SK-N-SH treated with all-trans-retinoic acid at 6 μM for 48 hours (cell line): ENCODE data around the gene SHISA8.

Experiments used
- ATAC-seq: fragments of 200-7000 bp; cut with Tn5 transposase; 3 replicates; pipeline ENCODE4 v1.9.1; 2020; ENCODE audit warnings: mild to moderate bottlenecking, moderate library complexity
- ARNTL ChIP-seq: fragments of 450-650 bp; formaldehyde crosslinking; IDR thresholded peaks from 2 replicates; pipeline ENCODE4 v1.5.0; 2020; ENCODE audit warnings: low read depth, mild to moderate bottlenecking, moderate library complexity, borderline replicate concordance
- BACH2 ChIP-seq: fragments of 250-450 bp; sonication (Bioruptor Pico); IDR thresholded peaks from 2 replicates; pipeline ENCODE4 v1.9.0; 2021; ENCODE audit warnings: mild to moderate bottlenecking, borderline replicate concordance
- CSDC2 ChIP-seq: fragments of 250-450 bp; sonication (Bioruptor Pico); IDR thresholded peaks from 2 replicates; pipeline ENCODE4 v1.5.0; 2020; ENCODE audit warnings: mild to moderate bottlenecking, moderate library complexity
- ESRRG ChIP-seq: fragments of 250-450 bp; sonication (Bioruptor Pico); IDR thresholded peaks from 2 replicates; pipeline ENCODE4 v1.6.1; 2021; ENCODE audit warnings: mild to moderate bottlenecking
- ISL1 ChIP-seq: fragments of 250-450 bp; sonication (Bioruptor Pico); IDR thresholded peaks from 2 replicates; pipeline ENCODE4 v2.1.2; 2022; ENCODE audit warnings: mild to moderate bottlenecking, moderate library complexity
- POU6F1 ChIP-seq: fragments of 250-450 bp; sonication (Bioruptor Pico); IDR thresholded peaks from 2 replicates; pipeline ENCODE4 v1.8.0; 2021; ENCODE audit warnings: low read depth, mild to moderate bottlenecking, moderate library complexity, borderline replicate concordance
- PPARA ChIP-seq: fragments of 250-450 bp; sonication (Bioruptor Pico); IDR thresholded peaks from 2 replicates; pipeline ENCODE4 v1.5.0; 2020; ENCODE audit warnings: mild to moderate bottlenecking, borderline replicate concordance
- SNAI2 ChIP-seq: fragments of 250-450 bp; sonication (Bioruptor Pico); IDR thresholded peaks from 2 replicates; pipeline ENCODE4 v1.5.0; 2020; ENCODE audit warnings: mild to moderate bottlenecking, moderate library complexity
- TCF4 ChIP-seq: fragments of 250-450 bp; sonication (Bioruptor Pico); IDR thresholded peaks from 2 replicates; pipeline ENCODE4 v1.8.0; 2021; ENCODE audit warnings: mild to moderate bottlenecking, moderate library complexity, borderline replicate concordance
- TOX ChIP-seq: fragments of 250-450 bp; sonication (Bioruptor Pico); IDR thresholded peaks from 2 replicates; pipeline ENCODE4 v1.8.0; 2021; ENCODE audit warnings: mild to moderate bottlenecking, moderate library complexity, borderline replicate concordance
- ZC3H10 ChIP-seq: fragments of 250-450 bp; sonication (Bioruptor Pico); IDR thresholded peaks from 2 replicates; pipeline ENCODE4 v1.5.1; 2021; ENCODE audit warnings: mild to moderate bottlenecking, moderate library complexity
- ZFP3 ChIP-seq: fragments of 250-450 bp; sonication (Bioruptor Pico); IDR thresholded peaks from 2 replicates; pipeline ENCODE4 v1.5.0; 2020; ENCODE audit warnings: mild to moderate bottlenecking, moderate library complexity
- ZFP30 ChIP-seq: fragments of 450-650 bp; formaldehyde crosslinking; IDR thresholded peaks from 2 replicates; pipeline ENCODE4 v1.5.0; 2022; ENCODE audit warnings: mild to moderate bottlenecking, moderate library complexity
- ZNF70 ChIP-seq: fragments of 450-650 bp; formaldehyde crosslinking; IDR thresholded peaks from 2 replicates; pipeline ENCODE4 v1.5.0; 2020; ENCODE audit warnings: mild to moderate bottlenecking, moderate library complexity
- ZNF8 ChIP-seq: fragments of 450-650 bp; formaldehyde crosslinking; IDR thresholded peaks from 2 replicates; pipeline ENCODE4 v1.5.0; 2020; ENCODE audit warnings: mild to moderate bottlenecking, moderate library complexity
- TF ChIP-seq, protein P1 (sequence below): fragments of 250-450 bp; sonication (Bioruptor Pico); IDR thresholded peaks from 2 replicates; pipeline ENCODE4 v1.5.1; 2020; ENCODE audit warnings: low read depth, mild to moderate bottlenecking, moderate library complexity
- TF ChIP-seq, protein P2 (sequence below): fragments of 250-450 bp; sonication (Bioruptor Pico); IDR thresholded peaks from 2 replicates; pipeline ENCODE4 v1.5.0; 2020; ENCODE audit warnings: mild to moderate bottlenecking, moderate library complexity
- TF ChIP-seq, protein P3 (sequence below): fragments of 250-450 bp; sonication (Bioruptor Pico); IDR thresholded peaks from 2 replicates; pipeline ENCODE4 v1.8.0; 2020; ENCODE audit warnings: mild to moderate bottlenecking, moderate library complexity, borderline replicate concordance

Gene SHISA8

DNA sequence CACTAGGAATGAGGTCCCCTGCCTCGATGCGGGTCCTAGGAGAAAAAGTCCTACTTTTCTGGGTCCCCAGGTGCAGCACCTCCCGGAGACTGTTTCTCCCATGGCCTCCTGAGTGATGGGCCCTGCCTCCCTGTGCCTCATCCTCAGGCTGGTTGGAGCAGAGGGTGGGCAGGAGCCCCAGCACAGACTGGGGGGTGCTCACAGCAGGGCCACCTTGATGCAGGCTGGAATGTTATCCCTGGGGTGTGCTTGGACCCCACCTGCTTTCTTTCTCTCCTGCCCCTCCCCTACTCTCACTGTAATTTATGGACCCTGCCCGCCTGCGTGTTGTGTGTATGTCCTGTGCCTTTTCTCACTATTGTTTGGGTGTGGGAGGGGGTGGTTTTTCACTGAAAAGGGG is 8.1 kb downstream of the SHISA8 start:
- no peak for ATAC-seq

DNA sequence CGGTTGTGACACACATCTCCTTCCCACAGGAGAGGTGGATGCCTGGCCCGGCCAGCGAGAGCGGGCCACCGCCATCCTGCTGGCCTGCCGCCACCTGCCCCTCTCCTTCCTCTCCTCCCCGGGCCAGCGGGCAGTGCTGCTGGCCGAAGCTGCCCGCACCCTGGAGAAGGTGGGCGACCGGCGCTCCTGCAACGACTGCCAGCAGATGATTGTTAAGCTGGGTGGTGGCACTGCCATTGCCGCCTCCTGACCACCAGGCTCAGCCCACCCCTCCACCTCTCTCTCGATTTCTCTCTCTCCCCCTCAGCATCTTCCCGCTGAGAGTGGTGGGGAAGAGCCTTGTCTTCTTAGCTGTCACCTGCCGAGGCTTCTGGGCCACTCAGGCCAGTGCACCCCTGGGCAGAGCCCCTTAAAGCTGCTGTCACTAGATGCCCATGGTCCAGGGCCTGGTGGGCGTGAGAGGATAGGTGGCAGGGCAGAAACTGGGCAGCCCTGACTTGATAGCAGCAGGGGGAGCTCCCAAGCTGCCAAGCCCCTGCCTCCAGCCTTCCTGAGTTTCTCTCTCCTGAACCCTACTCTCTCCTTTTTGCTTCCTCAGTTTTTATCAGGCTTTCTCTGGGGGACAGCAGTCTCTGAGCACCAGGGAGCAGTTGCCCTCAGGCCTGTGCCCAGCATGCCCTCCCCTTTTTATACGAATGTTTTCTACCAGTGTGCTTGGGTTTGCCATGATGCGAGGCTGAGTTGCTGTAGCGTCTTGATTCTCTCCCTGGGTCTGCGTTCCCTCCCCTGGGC is 9.3 kb downstream of the SHISA8 start:
- no peak for TF ChIP-seq ZNF70 (CRISPR knock-in tag)
- TF ChIP-seq, protein P1, sequence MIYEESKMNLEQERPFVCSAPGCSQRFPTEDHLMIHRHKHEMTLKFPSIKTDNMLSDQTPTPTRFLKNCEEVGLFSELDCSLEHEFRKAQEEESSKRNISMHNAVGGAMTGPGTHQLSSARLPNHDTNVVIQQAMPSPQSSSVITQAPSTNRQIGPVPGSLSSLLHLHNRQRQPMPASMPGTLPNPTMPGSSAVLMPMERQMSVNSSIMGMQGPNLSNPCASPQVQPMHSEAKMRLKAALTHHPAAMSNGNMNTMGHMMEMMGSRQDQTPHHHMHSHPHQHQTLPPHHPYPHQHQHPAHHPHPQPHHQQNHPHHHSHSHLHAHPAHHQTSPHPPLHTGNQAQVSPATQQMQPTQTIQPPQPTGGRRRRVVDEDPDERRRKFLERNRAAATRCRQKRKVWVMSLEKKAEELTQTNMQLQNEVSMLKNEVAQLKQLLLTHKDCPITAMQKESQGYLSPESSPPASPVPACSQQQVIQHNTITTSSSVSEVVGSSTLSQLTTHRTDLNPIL (CRISPR knock-in tag), result no peak
- TF ChIP-seq, protein P2, sequence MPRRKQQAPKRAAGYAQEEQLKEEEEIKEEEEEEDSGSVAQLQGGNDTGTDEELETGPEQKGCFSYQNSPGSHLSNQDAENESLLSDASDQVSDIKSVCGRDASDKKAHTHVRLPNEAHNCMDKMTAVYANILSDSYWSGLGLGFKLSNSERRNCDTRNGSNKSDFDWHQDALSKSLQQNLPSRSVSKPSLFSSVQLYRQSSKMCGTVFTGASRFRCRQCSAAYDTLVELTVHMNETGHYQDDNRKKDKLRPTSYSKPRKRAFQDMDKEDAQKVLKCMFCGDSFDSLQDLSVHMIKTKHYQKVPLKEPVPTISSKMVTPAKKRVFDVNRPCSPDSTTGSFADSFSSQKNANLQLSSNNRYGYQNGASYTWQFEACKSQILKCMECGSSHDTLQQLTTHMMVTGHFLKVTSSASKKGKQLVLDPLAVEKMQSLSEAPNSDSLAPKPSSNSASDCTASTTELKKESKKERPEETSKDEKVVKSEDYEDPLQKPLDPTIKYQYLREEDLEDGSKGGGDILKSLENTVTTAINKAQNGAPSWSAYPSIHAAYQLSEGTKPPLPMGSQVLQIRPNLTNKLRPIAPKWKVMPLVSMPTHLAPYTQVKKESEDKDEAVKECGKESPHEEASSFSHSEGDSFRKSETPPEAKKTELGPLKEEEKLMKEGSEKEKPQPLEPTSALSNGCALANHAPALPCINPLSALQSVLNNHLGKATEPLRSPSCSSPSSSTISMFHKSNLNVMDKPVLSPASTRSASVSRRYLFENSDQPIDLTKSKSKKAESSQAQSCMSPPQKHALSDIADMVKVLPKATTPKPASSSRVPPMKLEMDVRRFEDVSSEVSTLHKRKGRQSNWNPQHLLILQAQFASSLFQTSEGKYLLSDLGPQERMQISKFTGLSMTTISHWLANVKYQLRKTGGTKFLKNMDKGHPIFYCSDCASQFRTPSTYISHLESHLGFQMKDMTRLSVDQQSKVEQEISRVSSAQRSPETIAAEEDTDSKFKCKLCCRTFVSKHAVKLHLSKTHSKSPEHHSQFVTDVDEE (CRISPR knock-in tag), result no peak
- no peak for TF ChIP-seq ZNF8 (CRISPR knock-in tag)
- no peak for TF ChIP-seq SNAI2 (CRISPR knock-in tag)
- TF ChIP-seq PPARA (CRISPR knock-in tag), result no peak
- TF ChIP-seq, protein P3, sequence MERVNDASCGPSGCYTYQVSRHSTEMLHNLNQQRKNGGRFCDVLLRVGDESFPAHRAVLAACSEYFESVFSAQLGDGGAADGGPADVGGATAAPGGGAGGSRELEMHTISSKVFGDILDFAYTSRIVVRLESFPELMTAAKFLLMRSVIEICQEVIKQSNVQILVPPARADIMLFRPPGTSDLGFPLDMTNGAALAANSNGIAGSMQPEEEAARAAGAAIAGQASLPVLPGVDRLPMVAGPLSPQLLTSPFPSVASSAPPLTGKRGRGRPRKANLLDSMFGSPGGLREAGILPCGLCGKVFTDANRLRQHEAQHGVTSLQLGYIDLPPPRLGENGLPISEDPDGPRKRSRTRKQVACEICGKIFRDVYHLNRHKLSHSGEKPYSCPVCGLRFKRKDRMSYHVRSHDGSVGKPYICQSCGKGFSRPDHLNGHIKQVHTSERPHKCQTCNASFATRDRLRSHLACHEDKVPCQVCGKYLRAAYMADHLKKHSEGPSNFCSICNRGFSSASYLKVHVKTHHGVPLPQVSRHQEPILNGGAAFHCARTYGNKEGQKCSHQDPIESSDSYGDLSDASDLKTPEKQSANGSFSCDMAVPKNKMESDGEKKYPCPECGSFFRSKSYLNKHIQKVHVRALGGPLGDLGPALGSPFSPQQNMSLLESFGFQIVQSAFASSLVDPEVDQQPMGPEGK (CRISPR knock-in tag), result no peak
- ATAC-seq, result no peak

More for the DNA sequence above, 8.1 kb downstream of the SHISA8 start:
- TF ChIP-seq CSDC2 (no peak), ZFP3 (no peak), SNAI2 (CRISPR knock-in tag) (no peak), ZC3H10 (CRISPR knock-in tag) (no peak), TCF4 (CRISPR knock-in tag) (no peak), POU6F1 (no peak), BACH2 (CRISPR knock-in tag) (no peak), ISL1 (CRISPR knock-in tag) (no peak), ESRRG (no peak), TOX (CRISPR knock-in tag) (no peak)

- no peak for TF ChIP-seq ZNF70 (CRISPR knock-in tag)
- TF ChIP-seq POU6F1, result no peak
- TF ChIP-seq, protein P1 (CRISPR knock-in tag), result no peak
- no peak for TF ChIP-seq ZFP30 (CRISPR knock-in tag)
- TF ChIP-seq ARNTL, result no peak
- TF ChIP-seq, protein P2 (CRISPR knock-in tag), result no peak
- TF ChIP-seq, protein P3 (CRISPR knock-in tag), result no peak
- no peak for TF ChIP-seq BACH2 (CRISPR knock-in tag)
- ATAC-seq, result no peak
Measured at GRCh38 chr22:41904450-41905410, 10.1 kb downstream of the SHISA8 start.
